GM12892 (cell line): Measurements from ENCODE around the gene EP300.

Source experiments
- POLR2A ChIP-seq: IDR thresholded peaks from 2 replicates; pipeline ENCODE4 v1.6.1; 2011; ENCODE audit warnings: low read depth, low read length, control low read depth
- POLR2AphosphoS5 ChIP-seq: IDR thresholded peaks from 2 replicates; pipeline ENCODE4 v1.6.1; 2011; ENCODE audit warnings: low read depth, low read length, control low read depth
- TAF1 ChIP-seq: IDR thresholded peaks from 2 replicates; pipeline ENCODE4 v1.6.1; 2011; ENCODE audit warnings: low read depth, mild to moderate bottlenecking, control low read depth, low read length, borderline replicate concordance

DNA sequence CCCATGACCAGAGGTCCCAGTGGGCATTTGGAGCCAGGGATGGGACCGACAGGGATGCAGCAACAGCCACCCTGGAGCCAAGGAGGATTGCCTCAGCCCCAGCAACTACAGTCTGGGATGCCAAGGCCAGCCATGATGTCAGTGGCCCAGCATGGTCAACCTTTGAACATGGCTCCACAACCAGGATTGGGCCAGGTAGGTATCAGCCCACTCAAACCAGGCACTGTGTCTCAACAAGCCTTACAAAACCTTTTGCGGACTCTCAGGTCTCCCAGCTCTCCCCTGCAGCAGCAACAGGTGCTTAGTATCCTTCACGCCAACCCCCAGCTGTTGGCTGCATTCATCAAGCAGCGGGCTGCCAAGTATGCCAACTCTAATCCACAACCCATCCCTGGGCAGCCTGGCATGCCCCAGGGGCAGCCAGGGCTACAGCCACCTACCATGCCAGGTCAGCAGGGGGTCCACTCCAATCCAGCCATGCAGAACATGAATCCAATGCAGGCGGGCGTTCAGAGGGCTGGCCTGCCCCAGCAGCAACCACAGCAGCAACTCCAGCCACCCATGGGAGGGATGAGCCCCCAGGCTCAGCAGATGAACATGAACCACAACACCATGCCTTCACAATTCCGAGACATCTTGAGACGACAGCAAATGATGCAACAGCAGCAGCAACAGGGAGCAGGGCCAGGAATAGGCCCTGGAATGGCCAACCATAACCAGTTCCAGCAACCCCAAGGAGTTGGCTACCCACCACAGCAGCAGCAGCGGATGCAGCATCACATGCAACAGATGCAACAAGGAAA is 85.4 kb downstream of the EP300 start:
- TF ChIP-seq POLR2A: no peak
- TF ChIP-seq POLR2AphosphoS5: no peak; the same call in 1 of the 2 replicates
- no peak for TF ChIP-seq TAF1
